ENCODE data around the gene SLC22A17.

DNA sequence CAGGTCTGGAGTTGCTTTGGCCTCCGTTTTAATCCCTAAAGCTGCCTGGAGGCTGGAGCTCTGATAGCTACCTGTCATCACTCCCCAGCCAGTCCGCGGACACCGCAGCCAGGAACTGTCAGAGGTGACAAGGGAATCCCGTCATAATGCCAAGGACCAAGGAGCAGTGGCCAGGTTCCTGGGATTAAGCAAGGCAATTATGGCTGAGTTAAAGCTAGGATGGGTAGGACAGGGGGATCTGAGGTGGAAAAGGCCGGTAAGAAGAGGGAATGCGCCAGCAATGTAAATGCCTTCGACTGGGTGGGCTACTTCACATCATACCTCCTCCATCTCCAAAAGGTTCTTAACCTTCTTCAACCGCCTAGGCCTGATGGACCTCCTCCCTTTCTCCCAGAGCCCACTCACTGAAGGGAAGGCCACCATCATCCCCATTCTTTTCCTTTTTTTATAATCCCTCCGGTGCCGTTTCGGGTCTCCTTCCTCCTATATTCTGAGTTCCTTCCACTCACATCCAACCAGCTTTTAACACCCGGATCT is 51.9 kb downstream of the SLC22A17 start:
- no peak for TF ChIP-seq EZH2 (IDR thresholded peaks at IDR 0.05)
- TF ChIP-seq, protein P1, sequence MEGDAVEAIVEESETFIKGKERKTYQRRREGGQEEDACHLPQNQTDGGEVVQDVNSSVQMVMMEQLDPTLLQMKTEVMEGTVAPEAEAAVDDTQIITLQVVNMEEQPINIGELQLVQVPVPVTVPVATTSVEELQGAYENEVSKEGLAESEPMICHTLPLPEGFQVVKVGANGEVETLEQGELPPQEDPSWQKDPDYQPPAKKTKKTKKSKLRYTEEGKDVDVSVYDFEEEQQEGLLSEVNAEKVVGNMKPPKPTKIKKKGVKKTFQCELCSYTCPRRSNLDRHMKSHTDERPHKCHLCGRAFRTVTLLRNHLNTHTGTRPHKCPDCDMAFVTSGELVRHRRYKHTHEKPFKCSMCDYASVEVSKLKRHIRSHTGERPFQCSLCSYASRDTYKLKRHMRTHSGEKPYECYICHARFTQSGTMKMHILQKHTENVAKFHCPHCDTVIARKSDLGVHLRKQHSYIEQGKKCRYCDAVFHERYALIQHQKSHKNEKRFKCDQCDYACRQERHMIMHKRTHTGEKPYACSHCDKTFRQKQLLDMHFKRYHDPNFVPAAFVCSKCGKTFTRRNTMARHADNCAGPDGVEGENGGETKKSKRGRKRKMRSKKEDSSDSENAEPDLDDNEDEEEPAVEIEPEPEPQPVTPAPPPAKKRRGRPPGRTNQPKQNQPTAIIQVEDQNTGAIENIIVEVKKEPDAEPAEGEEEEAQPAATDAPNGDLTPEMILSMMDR (IDR thresholded peaks at IDR 0.05) = no peak
